ENCODE data around the gene CPLX3.

- TF ChIP-seq CTCF (IDR thresholded peaks at IDR 0.05) (no peak), POLR2A (IDR thresholded peaks at IDR 0.05) (no peak), POLR2AphosphoS5 (IDR thresholded peaks at IDR 0.05) (no peak), EP300 (IDR thresholded peaks at IDR 0.05; ENCODE audit: low read depth) (no peak)
These were observed 19.1 kb upstream of the CPLX3 start for GRCh38 chr15:74807282-74807681.
